SU-DHL-6 (cell line): ENCODE data around the gene GRID2.

Experiments used
- CTCF ChIP-seq: fragments of 200-600 bp; sonication (generic); IDR thresholded peaks from one replicate; pipeline ENCODE4 v1.5.1; 2017; ENCODE audit warnings: antibody characterized with exemption, mild to moderate bottlenecking, low read length, moderate library complexity; ENCODE audit not compliant: insufficient read depth, poor library complexity, severe bottlenecking
- EZH2phosphoT487 ChIP-seq: fragments of 200-600 bp; sonication (generic), shearing (Covaris generic); conservative IDR thresholded peaks from 2 replicates; pipeline ENCODE4 v1.6.1; 2018; ENCODE audit warnings: mild to moderate bottlenecking, antibody characterized with exemption, low read length, moderate library complexity, mixed read lengths

GRCh38 chr4:92599044-92599443, 295.3 kb downstream of the GRID2 start:
- TF ChIP-seq CTCF (no peak), EZH2phosphoT487 (no peak)
